ENCODE measurements around the gene YIPF1. TPM values are rescaled to one million over a fixed set of nuclear protein-coding genes. Genes with fewer than 3 reads are reported as not detected.
"Not testable (repeated sequence)": the region's sequence is repeated elsewhere in the genome, so short reads cannot be mapped to it uniquely, and the experiment has no call there.

The YIPF1 gene
- total and polyA plus RNA-seq, 9 donors, result 12.4 to 18.0 (median 15.1) TPM

- not testable (repeated sequence) for H3K4me1 ChIP-seq (ENCODE audit: control insufficient read depth, insufficient read depth, low read length); DNase-seq; H3K9me3 ChIP-seq (replicated peaks; ENCODE audit: control insufficient read depth, low read depth, low read length); H3K27me3 ChIP-seq (ENCODE audit: control insufficient read depth, insufficient read depth, low read length); H3K4me3 ChIP-seq (ENCODE audit: low read length); H3K27ac ChIP-seq (ENCODE audit: low read length)
- H3K36me3 ChIP-seq (ENCODE audit: control insufficient read depth, insufficient read depth, low read length), result peaks cover 32% of the 10 kb centered on the region
- no CpG with 5 or more reads among the region's 2 CpGs for WGBS (ENCODE audit: insufficient coverage)
These were observed 7.7 kb downstream of the YIPF1 start for GRCh38 chr1:53881853-53882252.

- H3K4me1 ChIP-seq (ENCODE audit: control insufficient read depth, insufficient read depth, low read length), result no peaks in the 10 kb centered on the region
- 100% methylated on average over 1 of the region's 5 CpGs for WGBS (ENCODE audit: insufficient coverage)
- DNase-seq, result peak; percentile 50
- no peaks in the 10 kb centered on the region for H3K27me3 ChIP-seq (ENCODE audit: control insufficient read depth, insufficient read depth, low read length)
- H3K36me3 ChIP-seq (ENCODE audit: control insufficient read depth, insufficient read depth, low read length), result peaks cover 37% of the 10 kb centered on the region
- no peak overlapping the region for H3K27ac ChIP-seq (ENCODE audit: low read length)
- no peaks in the 10 kb centered on the region for H3K9me3 ChIP-seq (replicated peaks; ENCODE audit: control insufficient read depth, low read depth, low read length)
- no peak overlapping the region for H3K4me3 ChIP-seq (ENCODE audit: low read length)
These were observed 11.0 kb downstream of the YIPF1 start for GRCh38 chr1:53878492-53879105.

- DNase-seq; H3K9me3 ChIP-seq (replicated peaks; ENCODE audit: control insufficient read depth, low read depth, low read length); H3K4me1 ChIP-seq (ENCODE audit: control insufficient read depth, insufficient read depth, low read length); H3K27me3 ChIP-seq (ENCODE audit: control insufficient read depth, insufficient read depth, low read length); H3K4me3 ChIP-seq (ENCODE audit: low read length); H3K27ac ChIP-seq (ENCODE audit: low read length): not testable (repeated sequence)
- peaks cover 40% of the 10 kb centered on the region for H3K36me3 ChIP-seq (ENCODE audit: control insufficient read depth, insufficient read depth, low read length)
- 100% methylated on average over 2 of the region's 2 CpGs for WGBS (ENCODE audit: insufficient coverage)
These were observed 14.4 kb downstream of the YIPF1 start for GRCh38 chr1:53875150-53875549.

- H3K36me3 ChIP-seq (ENCODE audit: control insufficient read depth, insufficient read depth, low read length), result peaks cover 34% of the 10 kb centered on the region
- no CpG with 5 or more reads among the region's 5 CpGs for WGBS (ENCODE audit: insufficient coverage)
- no peaks in the 10 kb centered on the region for H3K9me3 ChIP-seq (replicated peaks; ENCODE audit: control insufficient read depth, low read depth, low read length)
These were observed 17.7 kb downstream of the YIPF1 start for GRCh38 chr1:53871773-53872484.

GRCh38 chr1:53871221-53871620, 18.4 kb downstream of the YIPF1 start:
- Histone ChIP-seq H3K9me3 (replicated peaks; ENCODE audit: control insufficient read depth, low read depth, low read length) (no peaks in the 10 kb centered on the region), H3K27ac (ENCODE audit: low read length) (no peak overlapping the region), H3K27me3 (ENCODE audit: control insufficient read depth, insufficient read depth, low read length) (no peaks in the 10 kb centered on the region), H3K4me3 (ENCODE audit: low read length) (no peak overlapping the region), H3K4me1 (ENCODE audit: control insufficient read depth, insufficient read depth, low read length) (no peaks in the 10 kb centered on the region), H3K36me3 (ENCODE audit: control insufficient read depth, insufficient read depth, low read length) (peaks cover 36% of the 10 kb centered on the region)
- no peak for DNase-seq
- WGBS (ENCODE audit: insufficient coverage), result 86% methylated on average over 3 of the region's 4 CpGs

More at GRCh38 chr1:53871773-53872484, 17.7 kb downstream of the YIPF1 start:
- no peaks in the 10 kb centered on the region for H3K27me3 ChIP-seq (ENCODE audit: control insufficient read depth, insufficient read depth, low read length)
- H3K4me3 ChIP-seq (ENCODE audit: low read length), result no peak overlapping the region
- H3K4me1 ChIP-seq (ENCODE audit: control insufficient read depth, insufficient read depth, low read length), result no peaks in the 10 kb centered on the region
- no peak for DNase-seq
- no peak overlapping the region for H3K27ac ChIP-seq (ENCODE audit: low read length)

GRCh38 chr1:53869454-53870117, 20.0 kb downstream of the YIPF1 start:
- 72% methylated on average over 5 of the region's 11 CpGs for WGBS (ENCODE audit: insufficient coverage)
- peak; percentile 24 for DNase-seq
- Histone ChIP-seq H3K36me3 (ENCODE audit: control insufficient read depth, insufficient read depth, low read length) (peaks cover 37% of the 10 kb centered on the region), H3K9me3 (replicated peaks; ENCODE audit: control insufficient read depth, low read depth, low read length) (no peaks in the 10 kb centered on the region), H3K4me1 (ENCODE audit: control insufficient read depth, insufficient read depth, low read length) (no peaks in the 10 kb centered on the region), H3K4me3 (ENCODE audit: low read length) (no peak overlapping the region), H3K27me3 (ENCODE audit: control insufficient read depth, insufficient read depth, low read length) (no peaks in the 10 kb centered on the region), H3K27ac (ENCODE audit: low read length) (no peak overlapping the region)

- H3K27me3 ChIP-seq (ENCODE audit: control insufficient read depth, insufficient read depth, low read length), result no peaks in the 10 kb centered on the region
- DNase-seq, result no peak
- H3K4me3 ChIP-seq (ENCODE audit: low read length), result no peak overlapping the region
- peaks cover 36% of the 10 kb centered on the region for H3K36me3 ChIP-seq (ENCODE audit: control insufficient read depth, insufficient read depth, low read length)
- H3K27ac ChIP-seq (ENCODE audit: low read length), result no peak overlapping the region
- WGBS (ENCODE audit: insufficient coverage), result no CpG with 5 or more reads among the region's 1 CpG
- no peaks in the 10 kb centered on the region for H3K4me1 ChIP-seq (ENCODE audit: control insufficient read depth, insufficient read depth, low read length)
- H3K9me3 ChIP-seq (replicated peaks; ENCODE audit: control insufficient read depth, low read depth, low read length), result no peaks in the 10 kb centered on the region
These were observed 21.0 kb downstream of the YIPF1 start for GRCh38 chr1:53868565-53868964.

- WGBS (ENCODE audit: insufficient coverage), result 81% methylated on average over 3 of the region's 7 CpGs
- H3K36me3 ChIP-seq (ENCODE audit: control insufficient read depth, insufficient read depth, low read length), result peaks cover 34% of the 10 kb centered on the region
These were observed 27.1 kb downstream of the YIPF1 start for GRCh38 chr1:53862507-53862906.

GRCh38 chr1:53860967-53861411, 28.6 kb downstream of the YIPF1 start:
- Histone ChIP-seq H3K27ac (ENCODE audit: low read length) (no peak overlapping the region), H3K4me3 (ENCODE audit: low read length) (no peak overlapping the region), H3K4me1 (ENCODE audit: control insufficient read depth, insufficient read depth, low read length) (no peaks in the 10 kb centered on the region), H3K9me3 (replicated peaks; ENCODE audit: control insufficient read depth, low read depth, low read length) (no peaks in the 10 kb centered on the region), H3K27me3 (ENCODE audit: control insufficient read depth, insufficient read depth, low read length) (no peaks in the 10 kb centered on the region), H3K36me3 (ENCODE audit: control insufficient read depth, insufficient read depth, low read length) (peaks cover 40% of the 10 kb centered on the region)
- DNase-seq, result peak; percentile 64

More at GRCh38 chr1:53862507-53862906, 27.1 kb downstream of the YIPF1 start:
- Histone ChIP-seq H3K4me1 (ENCODE audit: control insufficient read depth, insufficient read depth, low read length) (no peaks in the 10 kb centered on the region), H3K27ac (ENCODE audit: low read length) (no peak overlapping the region), H3K27me3 (ENCODE audit: control insufficient read depth, insufficient read depth, low read length) (no peaks in the 10 kb centered on the region), H3K4me3 (ENCODE audit: low read length) (no peak overlapping the region), H3K9me3 (replicated peaks; ENCODE audit: control insufficient read depth, low read depth, low read length) (no peaks in the 10 kb centered on the region)
- DNase-seq, result peak; percentile 11

- H3K36me3 ChIP-seq (ENCODE audit: control insufficient read depth, insufficient read depth, low read length), result peaks cover 32% of the 10 kb centered on the region
- H3K9me3 ChIP-seq (replicated peaks; ENCODE audit: control insufficient read depth, low read depth, low read length), result peaks cover 3% of the 10 kb centered on the region
- no peak overlapping the region for H3K4me3 ChIP-seq (ENCODE audit: low read length)
- no peaks in the 10 kb centered on the region for H3K4me1 ChIP-seq (ENCODE audit: control insufficient read depth, insufficient read depth, low read length)
- WGBS (ENCODE audit: insufficient coverage), result 96% methylated on average over 5 of the region's 9 CpGs
- no peak overlapping the region for H3K27ac ChIP-seq (ENCODE audit: low read length)
- no peak for DNase-seq
- H3K27me3 ChIP-seq (ENCODE audit: control insufficient read depth, insufficient read depth, low read length), result no peaks in the 10 kb centered on the region
These were observed 37.9 kb downstream of the YIPF1 start for GRCh38 chr1:53851571-53852285.
